Fibroblast of the aortic adventitia (primary cell): ENCODE measurements around the gene PLEKHG7. TPM values are rescaled to one million over a fixed set of nuclear protein-coding genes. Genes with fewer than 3 reads are reported as not detected.

Source experiments
- DNase-seq: peaks from one replicate; pipeline ENCODE4 v3.0.0-alpha.2; 2010; ENCODE audit warnings: low read depth
- H3K4me3 ChIP-seq: 2 replicates; pipeline ENCODE4 v1.5.1; 2011; ENCODE audit warnings: low read depth, mild to moderate bottlenecking, control low read depth, low read length, moderate library complexity
- CTCF ChIP-seq: IDR thresholded peaks from 2 replicates; pipeline ENCODE4 v1.5.1; 2011; ENCODE audit warnings: mild to moderate bottlenecking, low read length, control low read depth, inconsistent platforms; ENCODE audit not compliant: insufficient read depth
- total RNA-seq: library from RNA; depleted of rRNA; stranded (reverse); fragments of >200 nt; gene quantifications from 2 replicates; pipeline ENCODE4 v1.2.3, GENCODE V29; 2012; ENCODE audit warnings: low replicate concordance

The PLEKHG7 gene
- total RNA-seq, 1 donor = not detected

GRCh38 chr12:92703786-92704185 lies 997 bp downstream of the PLEKHG7 start:
- no peak overlapping the region for H3K4me3 ChIP-seq
- no peak for TF ChIP-seq CTCF
- no peak for DNase-seq

GRCh38 chr12:92706594-92706993 lies 3.8 kb downstream of the PLEKHG7 start:
- H3K4me3 ChIP-seq = no peak overlapping the region
- no peak for DNase-seq
- TF ChIP-seq CTCF = no peak

- H3K4me3 ChIP-seq = no peak overlapping the region
- no peak for DNase-seq
- no peak for TF ChIP-seq CTCF
These were observed 5.1 kb downstream of the PLEKHG7 start for GRCh38 chr12:92707926-92708325.

- no peak for TF ChIP-seq CTCF
- H3K4me3 ChIP-seq = no peak overlapping the region
- no peak for DNase-seq
These were observed 12.8 kb downstream of the PLEKHG7 start for GRCh38 chr12:92715625-92716024.

- DNase-seq = peak; percentile 71
- H3K4me3 ChIP-seq = no peak overlapping the region
- peak; percentile 53 for TF ChIP-seq CTCF
These were observed 14.4 kb downstream of the PLEKHG7 start for GRCh38 chr12:92717202-92717601.

- H3K4me3 ChIP-seq = no peak overlapping the region
- no peak for TF ChIP-seq CTCF
- DNase-seq = no peak
These were observed 15.7 kb downstream of the PLEKHG7 start for GRCh38 chr12:92718483-92718990.

- DNase-seq = peak; percentile 50
- TF ChIP-seq CTCF = no peak
- no peak overlapping the region for H3K4me3 ChIP-seq
These were observed 16.9 kb downstream of the PLEKHG7 start for GRCh38 chr12:92719674-92720073.
